ENCODE results near the gene ATXN1.

DNA sequence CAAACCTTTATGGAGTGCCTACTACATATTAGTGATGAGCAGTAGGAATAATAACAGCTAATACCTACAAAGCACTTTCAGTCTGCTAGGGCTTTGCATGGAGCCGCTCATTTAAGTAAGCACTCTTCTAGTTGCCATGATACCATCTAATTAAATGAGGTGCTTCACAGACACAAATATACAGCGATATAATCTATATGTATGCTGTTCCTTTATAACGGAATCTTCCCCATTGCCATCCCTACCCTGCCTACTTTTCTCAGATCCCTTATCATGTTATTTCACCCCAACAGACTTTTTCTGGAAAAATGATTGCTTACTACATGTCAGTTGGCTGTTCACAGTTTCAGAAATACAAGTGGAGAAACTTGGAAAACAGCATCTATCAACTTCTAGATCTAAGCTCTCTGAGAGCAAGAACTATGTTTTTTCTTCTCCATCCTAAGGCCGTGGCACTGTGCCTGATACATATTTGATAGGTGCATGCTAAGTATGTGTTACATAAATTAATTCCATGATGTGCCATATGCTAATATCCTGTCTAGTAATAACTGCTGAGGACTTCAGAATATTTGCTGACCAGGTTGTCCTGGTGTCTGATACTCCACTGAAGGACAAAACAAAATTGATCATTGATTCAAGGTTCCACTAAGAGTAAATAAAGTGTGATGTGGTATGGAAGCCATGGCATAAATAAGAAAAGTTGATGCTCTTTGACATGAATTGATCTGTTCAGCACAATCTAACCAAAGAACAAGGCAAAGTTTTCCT is 398.3 kb downstream of the ATXN1 start:
- TF ChIP-seq POLR2A (IDR thresholded peaks at IDR 0.05; ENCODE audit: low read length) = no peak
- TF ChIP-seq GATA1 (IDR thresholded peaks at IDR 0.05; ENCODE audit: low read depth, low read length) = no peak
